ENCODE measurements around the gene RNF225. TPM values are rescaled to one million over a fixed set of nuclear protein-coding genes. Genes with fewer than 3 reads are reported as not detected.
A peak's percentile ranks its signal among the peaks of the same experiment; 100 is the strongest.
"Not testable (repeated sequence)": the region's sequence is repeated elsewhere in the genome, so short reads cannot be mapped to it uniquely, and the experiment has no call there.

Gene RNF225
- polyA plus RNA-seq, 1 of the 3 experiments (the other 2 are of a cell fraction): 0.13 TPM

DNA sequence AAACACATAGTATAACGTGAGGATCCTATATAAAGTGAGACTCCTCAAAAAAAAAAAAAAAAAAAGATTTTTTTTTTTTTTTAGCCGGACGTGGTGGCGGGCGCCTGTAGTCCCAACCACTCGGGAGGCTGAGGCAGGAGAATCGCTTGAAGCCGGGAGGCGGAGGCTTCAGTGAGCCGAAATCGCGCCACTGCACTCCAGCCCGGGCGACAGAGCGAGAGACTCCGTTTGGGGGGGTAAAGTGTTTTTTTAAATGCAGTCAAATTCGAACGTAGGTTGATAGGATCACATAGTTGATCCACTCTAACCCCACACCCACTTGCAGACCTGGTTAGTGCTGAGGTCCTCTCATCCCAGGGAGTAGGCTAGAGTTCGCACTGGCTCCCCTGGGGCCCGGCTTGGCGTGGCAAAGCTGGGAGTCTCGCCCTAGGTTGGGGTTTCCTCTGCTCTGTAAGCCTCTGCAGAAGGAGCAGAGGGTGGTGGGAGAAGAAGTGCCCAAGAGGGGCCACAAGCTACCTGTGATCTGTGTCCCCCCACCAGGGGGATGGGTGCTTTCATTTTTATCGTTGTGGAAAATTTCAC, 6.5 kb downstream of the RNF225 start (continued):
- TF ChIP-seq, protein P1, sequence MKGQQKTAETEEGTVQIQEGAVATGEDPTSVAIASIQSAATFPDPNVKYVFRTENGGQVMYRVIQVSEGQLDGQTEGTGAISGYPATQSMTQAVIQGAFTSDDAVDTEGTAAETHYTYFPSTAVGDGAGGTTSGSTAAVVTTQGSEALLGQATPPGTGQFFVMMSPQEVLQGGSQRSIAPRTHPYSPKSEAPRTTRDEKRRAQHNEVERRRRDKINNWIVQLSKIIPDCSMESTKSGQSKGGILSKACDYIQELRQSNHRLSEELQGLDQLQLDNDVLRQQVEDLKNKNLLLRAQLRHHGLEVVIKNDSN (IDR thresholded peaks at IDR 0.05; ENCODE audit: borderline replicate concordance, low read depth): no peak
- TF ChIP-seq, protein P2, sequence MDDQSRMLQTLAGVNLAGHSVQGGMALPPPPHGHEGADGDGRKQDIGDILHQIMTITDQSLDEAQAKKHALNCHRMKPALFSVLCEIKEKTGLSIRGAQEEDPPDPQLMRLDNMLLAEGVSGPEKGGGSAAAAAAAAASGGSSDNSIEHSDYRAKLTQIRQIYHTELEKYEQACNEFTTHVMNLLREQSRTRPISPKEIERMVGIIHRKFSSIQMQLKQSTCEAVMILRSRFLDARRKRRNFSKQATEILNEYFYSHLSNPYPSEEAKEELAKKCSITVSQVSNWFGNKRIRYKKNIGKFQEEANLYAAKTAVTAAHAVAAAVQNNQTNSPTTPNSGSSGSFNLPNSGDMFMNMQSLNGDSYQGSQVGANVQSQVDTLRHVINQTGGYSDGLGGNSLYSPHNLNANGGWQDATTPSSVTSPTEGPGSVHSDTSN (IDR thresholded peaks at IDR 0.05): no peak

- H4K20me1 ChIP-seq (ENCODE audit: insufficient read depth); DNase-seq; H3K4me3 ChIP-seq (ENCODE audit: low read depth in 2 of 2, low read length in 1 of 2); H3K9ac ChIP-seq; CTCF ChIA-PET; H3K27ac ChIP-seq (ENCODE audit: low read depth in 2 of 2, low read length in 1 of 2); H3K27me3 ChIP-seq (ENCODE audit: insufficient read depth); H3K4me2 ChIP-seq; H3K36me3 ChIP-seq (replicated peaks in 1 of 2; ENCODE audit: control insufficient read depth in 1 of 2, insufficient read depth in 2 of 2, low read length in 1 of 2); H2AFZ ChIP-seq (ENCODE audit: low read depth); POLR2A ChIA-PET; H3K9me3 ChIP-seq; H3K9me2 ChIP-seq: not testable (repeated sequence)
- Histone ChIP-seq H3F3A (replicated peaks; ENCODE audit: insufficient read depth) (peaks cover 21% of the 10 kb centered on the region), H3K4me1 (ENCODE audit: control insufficient read depth in 1 of 2, insufficient read depth in 2 of 2, low read depth in 1 of 2, low read length in 1 of 2) (peaks cover 6 to 33% of the 10 kb centered on the region in 2 experiments; a peak in 2 of 4 replicates), H3K79me2 (ENCODE audit: insufficient read depth) (peaks cover 35% of the 10 kb centered on the region)
- 59% methylated on average over 5 of the region's 5 CpGs for WGBS (ENCODE audit: low lambda C conversion rate)
These were observed 8.5 kb downstream of the RNF225 start for GRCh38 chr19:58403920-58404478.

DNA sequence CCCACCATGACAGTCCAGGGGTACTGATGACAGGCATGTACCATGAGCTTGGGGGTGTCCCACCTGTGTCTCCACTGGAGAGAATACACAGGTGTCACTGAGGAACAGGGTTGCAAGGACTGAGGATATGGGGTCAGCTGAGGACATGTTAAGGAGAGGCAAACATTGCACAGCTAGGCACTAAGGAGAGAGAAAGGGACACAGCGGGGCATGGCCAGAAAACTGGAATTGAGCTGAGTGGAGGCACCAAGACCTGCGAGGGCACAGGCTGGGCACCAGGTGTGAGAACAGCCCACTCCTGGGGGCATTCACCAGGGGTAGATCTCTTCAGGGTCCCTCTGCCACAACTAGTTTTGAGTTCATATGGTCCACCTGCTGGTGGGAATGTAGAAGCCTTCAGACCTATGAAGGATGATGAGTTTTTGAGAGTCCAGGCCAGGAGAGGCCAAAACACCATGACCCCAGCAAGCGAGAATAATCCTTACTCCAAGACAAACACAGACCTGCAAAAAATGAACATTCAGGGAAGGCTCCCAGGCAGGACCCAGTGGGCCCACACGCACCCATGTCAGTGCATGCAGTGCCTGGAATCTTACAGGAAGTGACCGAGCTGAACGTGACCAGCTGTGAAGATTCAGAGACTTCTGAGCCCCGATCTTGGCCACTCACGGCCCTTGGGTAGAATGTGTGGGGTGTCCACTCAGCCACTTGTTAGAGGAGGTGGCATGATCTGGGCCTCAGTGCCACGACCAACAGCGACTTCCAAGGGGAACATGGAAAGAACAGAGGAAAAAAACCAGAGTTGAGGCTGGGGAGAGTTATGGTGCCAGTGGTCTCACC, 11.6 kb downstream of the RNF225 start:
- Histone ChIP-seq H3K4me2 (peak overlapping the region; percentile 99), H3K4me3 (ENCODE audit: low read depth in 2 of 2, low read length in 1 of 2) (peak overlapping the region; percentile 84 to 97), H3K9ac (peak overlapping the region; percentile 83), H3K27ac (ENCODE audit: low read depth in 2 of 2, low read length in 1 of 2) (peak overlapping the region; percentile 57 to 88; a peak in 2 of 4 replicates), H3F3A (replicated peaks; ENCODE audit: insufficient read depth) (peaks cover 12% of the 10 kb centered on the region), H3K27me3 (ENCODE audit: insufficient read depth) (no peaks in the 10 kb centered on the region), H3K79me2 (ENCODE audit: insufficient read depth) (peaks cover 49% of the 10 kb centered on the region), H3K9me2 (no peaks in the 10 kb centered on the region), H3K36me3 (replicated peaks in 1 of 2; ENCODE audit: control insufficient read depth in 1 of 2, insufficient read depth in 2 of 2, low read length in 1 of 2) (no peaks in the 10 kb centered on the region), H4K20me1 (ENCODE audit: insufficient read depth) (no peaks in the 10 kb centered on the region), H2AFZ (ENCODE audit: low read depth) (no peak overlapping the region), H3K4me1 (ENCODE audit: control insufficient read depth in 1 of 2, insufficient read depth in 2 of 2, low read depth in 1 of 2, low read length in 1 of 2) (peaks cover 0 to 27% of the 10 kb centered on the region in 2 experiments; a peak in 1 of 4 replicates), H3K9me3 (no peaks in the 10 kb centered on the region)
- 81% methylated on average over 9 of the region's 10 CpGs for WGBS (ENCODE audit: low lambda C conversion rate)
- ChIA-PET POLR2A (no interaction called here), CTCF (interaction anchor here (1.2 to 1.3 kb wide), 3 partner anchors 16 to 112 kb away, joined by 3 to 4 read pairs (median 4); no protein-coding TSS in a partner anchor)
- DNase-seq: no peak
- TF ChIP-seq ELF1 (IDR thresholded peaks at IDR 0.05): no peak
- TF ChIP-seq, protein P3, sequence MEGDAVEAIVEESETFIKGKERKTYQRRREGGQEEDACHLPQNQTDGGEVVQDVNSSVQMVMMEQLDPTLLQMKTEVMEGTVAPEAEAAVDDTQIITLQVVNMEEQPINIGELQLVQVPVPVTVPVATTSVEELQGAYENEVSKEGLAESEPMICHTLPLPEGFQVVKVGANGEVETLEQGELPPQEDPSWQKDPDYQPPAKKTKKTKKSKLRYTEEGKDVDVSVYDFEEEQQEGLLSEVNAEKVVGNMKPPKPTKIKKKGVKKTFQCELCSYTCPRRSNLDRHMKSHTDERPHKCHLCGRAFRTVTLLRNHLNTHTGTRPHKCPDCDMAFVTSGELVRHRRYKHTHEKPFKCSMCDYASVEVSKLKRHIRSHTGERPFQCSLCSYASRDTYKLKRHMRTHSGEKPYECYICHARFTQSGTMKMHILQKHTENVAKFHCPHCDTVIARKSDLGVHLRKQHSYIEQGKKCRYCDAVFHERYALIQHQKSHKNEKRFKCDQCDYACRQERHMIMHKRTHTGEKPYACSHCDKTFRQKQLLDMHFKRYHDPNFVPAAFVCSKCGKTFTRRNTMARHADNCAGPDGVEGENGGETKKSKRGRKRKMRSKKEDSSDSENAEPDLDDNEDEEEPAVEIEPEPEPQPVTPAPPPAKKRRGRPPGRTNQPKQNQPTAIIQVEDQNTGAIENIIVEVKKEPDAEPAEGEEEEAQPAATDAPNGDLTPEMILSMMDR (IDR thresholded peaks at IDR 0.05): peak; percentile 54

All from SK-N-SH (cell line).